OCI-LY1 (cell line): ENCODE data around the gene TMEM201.

Source experiments
- EZH2 ChIP-seq: fragments of 200-600 bp; sonication (generic), shearing (Covaris generic); IDR thresholded peaks from 2 replicates; pipeline ENCODE4 v1.8.0; 2017; ENCODE audit warnings: borderline replicate concordance, mixed run types, mild to moderate bottlenecking, antibody characterized with exemption, low read length, moderate library complexity, mixed read lengths
- TF ChIP-seq, protein P1 (sequence below): fragments of 200-600 bp; sonication (generic), shearing (Covaris generic); IDR thresholded peaks from 2 replicates; pipeline ENCODE4 v1.5.1; 2017; ENCODE audit warnings: mild to moderate bottlenecking, antibody characterized with exemption, low read length, moderate library complexity, mixed read lengths

DNA sequence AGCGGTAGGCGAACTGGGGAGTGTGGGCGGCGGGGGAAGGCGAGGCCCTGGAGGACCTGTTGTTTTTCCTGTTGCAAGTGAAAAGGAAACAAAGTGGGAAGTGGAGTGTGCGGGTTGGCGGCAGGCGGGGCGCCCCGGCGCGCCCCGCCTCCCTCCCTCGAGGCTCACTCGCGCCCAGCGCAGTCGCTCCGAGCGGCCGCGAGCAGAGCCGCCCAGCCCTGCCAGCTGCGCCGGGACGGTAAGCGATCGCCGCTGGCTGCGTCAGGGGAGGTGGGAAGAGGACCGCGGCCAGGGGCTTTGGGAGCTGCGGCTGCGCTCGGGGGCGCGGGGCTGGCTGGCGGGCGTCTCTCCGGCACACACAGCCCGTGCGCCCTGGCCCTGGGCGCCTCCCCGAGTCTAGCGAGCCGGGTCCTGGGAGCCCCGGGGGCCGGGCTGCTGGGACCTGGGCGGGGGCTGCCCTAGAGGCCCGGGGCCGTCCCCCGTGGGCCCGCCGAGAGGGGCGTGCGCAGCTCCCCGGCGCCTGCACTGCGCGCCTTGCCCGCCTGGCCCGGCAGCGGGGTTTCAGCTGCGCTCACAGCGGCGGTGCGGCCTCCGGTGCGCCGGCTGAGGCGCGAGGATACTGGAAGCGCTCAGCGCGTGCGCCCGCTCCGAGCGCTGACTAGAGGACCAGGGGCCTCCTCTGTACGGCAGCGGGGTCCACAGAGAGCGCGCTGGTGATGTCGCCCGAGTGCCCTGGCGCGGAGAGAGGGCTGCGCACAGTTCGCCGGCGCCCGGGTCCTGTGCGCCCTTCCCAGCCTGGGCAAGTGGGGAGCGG is 63.1 kb downstream of the TMEM201 start, which contains the start of gene PIK3CD:
- TF ChIP-seq, protein P1, sequence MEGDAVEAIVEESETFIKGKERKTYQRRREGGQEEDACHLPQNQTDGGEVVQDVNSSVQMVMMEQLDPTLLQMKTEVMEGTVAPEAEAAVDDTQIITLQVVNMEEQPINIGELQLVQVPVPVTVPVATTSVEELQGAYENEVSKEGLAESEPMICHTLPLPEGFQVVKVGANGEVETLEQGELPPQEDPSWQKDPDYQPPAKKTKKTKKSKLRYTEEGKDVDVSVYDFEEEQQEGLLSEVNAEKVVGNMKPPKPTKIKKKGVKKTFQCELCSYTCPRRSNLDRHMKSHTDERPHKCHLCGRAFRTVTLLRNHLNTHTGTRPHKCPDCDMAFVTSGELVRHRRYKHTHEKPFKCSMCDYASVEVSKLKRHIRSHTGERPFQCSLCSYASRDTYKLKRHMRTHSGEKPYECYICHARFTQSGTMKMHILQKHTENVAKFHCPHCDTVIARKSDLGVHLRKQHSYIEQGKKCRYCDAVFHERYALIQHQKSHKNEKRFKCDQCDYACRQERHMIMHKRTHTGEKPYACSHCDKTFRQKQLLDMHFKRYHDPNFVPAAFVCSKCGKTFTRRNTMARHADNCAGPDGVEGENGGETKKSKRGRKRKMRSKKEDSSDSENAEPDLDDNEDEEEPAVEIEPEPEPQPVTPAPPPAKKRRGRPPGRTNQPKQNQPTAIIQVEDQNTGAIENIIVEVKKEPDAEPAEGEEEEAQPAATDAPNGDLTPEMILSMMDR: no peak
- TF ChIP-seq EZH2: no peak
